HepG2 (cell line): ENCODE measurements around the gene OR52W1.

ENCODE experiments used
- JUN ChIP-seq: sonication (generic); formaldehyde crosslinking; IDR thresholded peaks from 2 replicates; pipeline ENCODE4 v1.4.0; 2020; ENCODE audit warnings: mild to moderate bottlenecking, missing genetic modification reagents
- RELA ChIP-seq: sonication (generic); formaldehyde crosslinking; IDR thresholded peaks from 2 replicates; pipeline ENCODE4 v1.4.0; 2020; ENCODE audit warnings: missing genetic modification reagents
- REPIN1 ChIP-seq: sonication (generic); formaldehyde crosslinking; IDR thresholded peaks from 2 replicates; pipeline ENCODE4 v1.8.0; 2022; ENCODE audit warnings: missing genetic modification reagents, low read depth, mild to moderate bottlenecking, borderline replicate concordance
- ZFP36L1 ChIP-seq: sonication (generic); formaldehyde crosslinking; IDR thresholded peaks from 2 replicates; pipeline ENCODE4 v1.8.0; 2022; ENCODE audit warnings: mild to moderate bottlenecking, missing genetic modification reagents, moderate library complexity

DNA sequence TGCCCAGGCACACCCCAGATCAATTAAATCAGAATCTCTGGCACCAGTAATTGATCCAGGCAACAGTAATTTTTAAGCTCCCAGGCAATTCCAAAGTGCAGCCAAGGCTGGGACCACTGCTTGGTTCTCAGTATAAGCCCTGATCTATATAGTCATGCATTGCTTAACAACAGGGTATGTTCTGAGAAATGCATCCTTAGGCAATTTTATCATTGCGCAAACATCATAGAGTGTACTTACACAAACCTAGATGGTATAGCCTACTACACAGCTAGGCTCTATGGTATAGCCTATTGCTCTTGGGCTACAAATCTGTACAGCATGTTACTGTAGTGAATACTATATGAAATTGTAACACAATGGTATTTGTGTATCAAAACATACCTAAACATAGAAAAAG, 5.7 kb downstream of the OR52W1 start:
- TF ChIP-seq RELA (CRISPR knock-in tag) (no peak), JUN (CRISPR knock-in tag) (no peak), REPIN1 (CRISPR knock-in tag) (no peak), ZFP36L1 (CRISPR knock-in tag) (no peak)
